Endothelial cell of umbilical vein (primary cell): ENCODE measurements around the gene FOCAD. TPM values are rescaled to one million over a fixed set of nuclear protein-coding genes. Genes with fewer than 3 reads are reported as not detected.

Experiments used
- BruUV-seq: library from RNA; stranded (reverse); fragments of 400-500 nt; replicated peaks from 2 replicates; lab custom pipeline; 2021; lab: Mats Ljungman, UMichigan
- CTCF ChIA-PET: fragments of 300-600, 350-600 bp; sonication (Branson Sonifier 250); formaldehyde crosslinking; loops from one replicate; lab custom pipeline; 2021; ENCODE audit warnings: antibody characterized with exemption, inconsistent platforms; lab: Charles Lee
- POLR2A ChIA-PET: fragments of 300-600, 350-600 bp; sonication (Branson Sonifier 250); formaldehyde crosslinking; loops from one replicate; lab custom pipeline; 2021; ENCODE audit warnings: antibody characterized with exemption, inconsistent platforms; lab: Charles Lee
- DNase-seq: peaks from one replicate; pipeline ENCODE4 v3.0.0-alpha.2; 2011; ENCODE audit warnings: low read depth, low spot score
- FAIRE-seq: peaks from 2 replicates; lab custom pipeline; 2011; peaks lifted over from hg19 to GRCh38; lab: Jason Lieb, UNC
- H2AFZ ChIP-seq: 2 replicates; pipeline ENCODE4 v1.6.0; 2012; ENCODE audit warnings: low read depth, low read length, control low read depth, inconsistent platforms
- H3K27ac ChIP-seq: 2 replicates; pipeline ENCODE4 v1.5.1; 2011; ENCODE audit warnings: low read depth, mild to moderate bottlenecking, control low read depth, low read length, moderate library complexity; ENCODE audit not compliant: insufficient read depth
- H3K27me3 ChIP-seq, 2 experiments: 2 replicates each; pipeline versions ENCODE4 v1.6.0 to v1.6.1; 2011; ENCODE audit warnings: low read length in 2 of 2, mixed read lengths in 1 of 2; ENCODE audit not compliant: control insufficient read depth in 2 of 2, insufficient read depth in 2 of 2
- H3K36me3 ChIP-seq, 2 experiments: 2 replicates in 1 of 2; 3 replicates in 1 of 2; pipeline ENCODE4 v1.5.1; 2011; ENCODE audit warnings: low read length in 2 of 2, mild to moderate bottlenecking in 1 of 2, moderate library complexity in 1 of 2; ENCODE audit not compliant: control insufficient read depth in 2 of 2, insufficient read depth in 2 of 2; ENCODE audit errors: extremely low read depth in 1 of 2
- H3K4me1 ChIP-seq: 3 replicates; pipeline ENCODE4 v1.5.1; 2011; ENCODE audit warnings: mild to moderate bottlenecking, low read length; ENCODE audit not compliant: control insufficient read depth, insufficient read depth; ENCODE audit errors: extremely low read depth
- H3K4me2 ChIP-seq: 2 replicates; pipeline ENCODE4 v1.6.1; 2011; ENCODE audit warnings: low read length, control low read depth, mixed read lengths; ENCODE audit not compliant: insufficient read depth
- H3K4me3 ChIP-seq, 3 experiments: fragments of 200-600 bp in 1 of 3; sonication (generic), shearing (Covaris generic) in 1 of 3; replicated peaks in 1 of 3; 2 replicates each; pipeline ENCODE4 v1.5.1; 2011 to 2016; ENCODE audit warnings: control low read depth in 3 of 3, low read length in 3 of 3, mild to moderate bottlenecking in 2 of 3, inconsistent platforms in 1 of 3, low read depth in 1 of 3, moderate library complexity in 1 of 3; ENCODE audit not compliant: insufficient read depth in 1 of 3
- H3K79me2 ChIP-seq: 2 replicates; pipeline ENCODE4 v1.6.0; 2012; ENCODE audit warnings: low read length, inconsistent platforms; ENCODE audit not compliant: control insufficient read depth, insufficient read depth
- H3K9ac ChIP-seq: replicated peaks from 2 replicates; pipeline ENCODE3; 2011; ENCODE audit warnings: low read length, control low read depth; ENCODE audit not compliant: insufficient read depth; ENCODE audit errors: extremely low read depth
- H3K9me1 ChIP-seq: replicated peaks from 3 replicates; pipeline ENCODE4 v1.6.0; 2011; ENCODE audit warnings: mild to moderate bottlenecking, low read length; ENCODE audit not compliant: control insufficient read depth, insufficient read depth; ENCODE audit errors: extremely low read depth
- H3K9me3 ChIP-seq: replicated peaks from 2 replicates; pipeline ENCODE4 v1.5.1; 2012; ENCODE audit warnings: low read length, inconsistent platforms; ENCODE audit not compliant: control insufficient read depth, insufficient read depth
- H4K20me1 ChIP-seq: replicated peaks from 2 replicates; pipeline ENCODE3; 2011; ENCODE audit warnings: mild to moderate bottlenecking, low read length; ENCODE audit not compliant: control insufficient read depth, insufficient read depth; ENCODE audit errors: extremely low read depth
- EZH2 ChIP-seq: IDR thresholded peaks from 2 replicates; pipeline ENCODE4 v1.6.1; 2012; ENCODE audit warnings: borderline replicate concordance, low read depth, mild to moderate bottlenecking, moderate library complexity, low read length, inconsistent platforms; ENCODE audit not compliant: severe bottlenecking
- FOS ChIP-seq: IDR thresholded peaks from 2 replicates; pipeline ENCODE4 v1.6.1; 2011; ENCODE audit warnings: mild to moderate bottlenecking, low read length, moderate library complexity, borderline replicate concordance; ENCODE audit not compliant: insufficient read depth
- GATA2 ChIP-seq: IDR thresholded peaks from 2 replicates; pipeline ENCODE4 v1.7.0; 2011; ENCODE audit warnings: low read depth, mild to moderate bottlenecking, moderate library complexity, mixed read lengths, low read length; ENCODE audit not compliant: insufficient read length, insufficient read depth
- JUN ChIP-seq: IDR thresholded peaks from 2 replicates; pipeline ENCODE4 v1.6.1; 2011; ENCODE audit warnings: borderline replicate concordance, low read depth; ENCODE audit not compliant: insufficient read length, insufficient read depth
- MYC ChIP-seq: IDR thresholded peaks from one replicate; pipeline ENCODE4 v1.6.1; 2011; ENCODE audit warnings: mild to moderate bottlenecking, low read depth, low read length
- POLR2A ChIP-seq: IDR thresholded peaks from 2 replicates; pipeline ENCODE4 v1.6.1; 2012; ENCODE audit warnings: low read depth, mild to moderate bottlenecking, control low read depth, low read length
- POLR2AphosphoS5 ChIP-seq: IDR thresholded peaks from 2 replicates; pipeline ENCODE4 v1.6.1; 2012; ENCODE audit warnings: low read depth, mild to moderate bottlenecking, control low read depth, low read length, moderate library complexity; ENCODE audit not compliant: insufficient read depth
- dilution Hi-C: fragments of 300-500 bp; cut with MboI; formaldehyde crosslinking; loops from one replicate; pipeline ENCODE4 v1.15.0; 2019; ENCODE audit warnings: low sequenced_read_pairs; ENCODE audit not compliant: extremely low pct_ligation_motif_present
- intact Hi-C: fragments of 100-400 bp; cut with micrococcal nuclease; formaldehyde crosslinking; loops from one replicate; pipeline ENCODE4 v1.10.0; 2022
- polyA plus RNA-seq, 4 experiments: library from polyadenylated mRNA; depleted of rRNA in 3 of 4; stranded (reverse) in 3 of 4; unstranded in 1 of 4; fragments of >200 nt; gene quantifications; 2 replicates each; pipeline versions ENCODE4 v1.2.1 to v1.2.3, GENCODE V29; 2011 to 2012; ENCODE audit warnings: missing spikeins in 1 of 4
- total RNA-seq: library from RNA; stranded (reverse); gene quantifications from 2 replicates; pipeline ENCODE4 v1.2.3, GENCODE V29; 2021
- TF ChIP-seq, protein P1 (sequence below), 2 donors: IDR thresholded peaks; 1 replicate in 1 of 2; 2 replicates in 1 of 2; pipeline ENCODE4 v1.5.1; 2011; ENCODE audit warnings: low read length in 2 of 2, mild to moderate bottlenecking in 2 of 2, moderate library complexity in 2 of 2, control low read depth in 1 of 2, inconsistent platforms in 1 of 2, low read depth in 1 of 2; ENCODE audit not compliant: insufficient read depth in 1 of 2; ENCODE audit errors: extremely low read depth in 1 of 2
- TF ChIP-seq, protein P2 (sequence below): IDR thresholded peaks from 2 replicates; pipeline ENCODE4 v1.6.1; 2011; ENCODE audit not compliant: insufficient read depth, insufficient read length

Gene FOCAD
- total and polyA plus RNA-seq, 2 donors (not counting 3 experiments of a cell fraction or from before 2014, with no cell fraction given), result 26.7 to 66.9 TPM

GRCh38 chr9:20978249-20978648 is 294.2 kb downstream of the FOCAD start:
- Histone ChIP-seq H3K9ac (no peak overlapping the region), H3K36me3 (peaks cover 3 to 5% of the 10 kb centered on the region in 2 experiments), H3K4me1 (peaks cover 6% of the 10 kb centered on the region), H3K4me3 (no peak overlapping the region), H3K4me2 (no peak overlapping the region), H3K79me2 (no peaks in the 10 kb centered on the region), H4K20me1 (no peaks in the 10 kb centered on the region), H3K27me3 (no peaks in the 10 kb centered on the region), H3K9me1 (no peaks in the 10 kb centered on the region), H3K9me3 (no peaks in the 10 kb centered on the region), H3K27ac (no peak overlapping the region), H2AFZ (no peak overlapping the region)
- TF ChIP-seq POLR2AphosphoS5 (no peak), FOS (no peak), GATA2 (no peak), POLR2A (no peak), MYC (no peak), EZH2 (no peak), JUN (no peak)
- TF ChIP-seq, protein P1, sequence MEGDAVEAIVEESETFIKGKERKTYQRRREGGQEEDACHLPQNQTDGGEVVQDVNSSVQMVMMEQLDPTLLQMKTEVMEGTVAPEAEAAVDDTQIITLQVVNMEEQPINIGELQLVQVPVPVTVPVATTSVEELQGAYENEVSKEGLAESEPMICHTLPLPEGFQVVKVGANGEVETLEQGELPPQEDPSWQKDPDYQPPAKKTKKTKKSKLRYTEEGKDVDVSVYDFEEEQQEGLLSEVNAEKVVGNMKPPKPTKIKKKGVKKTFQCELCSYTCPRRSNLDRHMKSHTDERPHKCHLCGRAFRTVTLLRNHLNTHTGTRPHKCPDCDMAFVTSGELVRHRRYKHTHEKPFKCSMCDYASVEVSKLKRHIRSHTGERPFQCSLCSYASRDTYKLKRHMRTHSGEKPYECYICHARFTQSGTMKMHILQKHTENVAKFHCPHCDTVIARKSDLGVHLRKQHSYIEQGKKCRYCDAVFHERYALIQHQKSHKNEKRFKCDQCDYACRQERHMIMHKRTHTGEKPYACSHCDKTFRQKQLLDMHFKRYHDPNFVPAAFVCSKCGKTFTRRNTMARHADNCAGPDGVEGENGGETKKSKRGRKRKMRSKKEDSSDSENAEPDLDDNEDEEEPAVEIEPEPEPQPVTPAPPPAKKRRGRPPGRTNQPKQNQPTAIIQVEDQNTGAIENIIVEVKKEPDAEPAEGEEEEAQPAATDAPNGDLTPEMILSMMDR (IDR thresholded peaks at IDR 0.05; ENCODE audit: extremely low read depth in 1 of 2, insufficient read depth in 1 of 2, low read depth in 1 of 2, low read length in 2 of 2), result no peak
- TF ChIP-seq, protein P2, sequence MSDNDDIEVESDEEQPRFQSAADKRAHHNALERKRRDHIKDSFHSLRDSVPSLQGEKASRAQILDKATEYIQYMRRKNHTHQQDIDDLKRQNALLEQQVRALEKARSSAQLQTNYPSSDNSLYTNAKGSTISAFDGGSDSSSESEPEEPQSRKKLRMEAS, result no peak
- FAIRE-seq (no peak), DNase-seq (no peak)
- intact Hi-C loops (no loop called here), dilution Hi-C loops (no loop called here)
- no TSS peak for BruUV-seq
- ChIA-PET POLR2A (interaction anchor here (0.6 kb wide), 1 partner anchor 436 kb away, joined by 3 read pairs; no protein-coding TSS in a partner anchor), CTCF (no interaction called here)
